Testis (tissue), 3 donors: ENCODE data around the gene ATP2B2. TPM values are rescaled to one million over a fixed set of nuclear protein-coding genes. Genes with fewer than 3 reads are reported as not detected.

Source experiments
- DNase-seq: peaks from one replicate; pipeline ENCODE4 v3.0.0-alpha.2; 2019
- H3K27ac ChIP-seq, 2 donors: fragments of 200-600 bp; sonication (generic); one replicate each; pipeline ENCODE4 v1.5.1; 2019
- H3K27me3 ChIP-seq: fragments of 200-600 bp; sonication (generic); one replicate; pipeline ENCODE4 v1.5.1; 2019
- H3K36me3 ChIP-seq: fragments of 200-600 bp; sonication (generic); one replicate; pipeline ENCODE4 v1.5.1; 2017; ENCODE audit warnings: low read depth; ENCODE audit errors: missing control alignments
- H3K4me1 ChIP-seq: fragments of 200-600 bp; sonication (generic); one replicate; pipeline ENCODE4 v1.5.1; 2019
- H3K4me3 ChIP-seq, 2 donors: fragments of 200-600 bp; sonication (generic); one replicate each; pipeline ENCODE4 v1.5.1; 2017 to 2019
- H3K9me3 ChIP-seq: fragments of 200-600 bp; sonication (generic); one replicate; pipeline ENCODE4 v1.5.1; 2017
- CTCF ChIP-seq, 3 experiments: fragments of 450-650 bp in 2 of 3; fragments of 200-600 bp in 1 of 3; sonication (generic) in 1 of 3; IDR thresholded peaks; one replicate each; pipeline ENCODE4 v1.5.1; 2016 to 2019; ENCODE audit warnings: antibody characterized with exemption in 3 of 3, mild to moderate bottlenecking in 2 of 3, moderate library complexity in 1 of 3
- POLR2A ChIP-seq: fragments of 450-650 bp; IDR thresholded peaks from one replicate; pipeline ENCODE4 v1.6.1; 2017; ENCODE audit warnings: antibody characterized with exemption, mild to moderate bottlenecking, moderate library complexity
- WGBS, 2 donors: methylation state at CpG; one replicate each; pipeline ENCODE4 v1.1.5; 2018; 5-methylcytosine and 5-hydroxymethylcytosine counted together
- intact Hi-C: fragments of 100-400 bp; cut with DNase I; formaldehyde crosslinking; loops from one replicate; pipeline ENCODE4 v1.15.1; 2023; ENCODE audit warnings: low total_unique reads
- polyA plus RNA-seq: library from polyadenylated mRNA; stranded (reverse); fragments of 350-450 nt; fragmentation: Illumina TruSeq; extraction: RNeasy Lipid Tissue Mini Kit (QIAGEN cat#74804); gene quantifications from one replicate; pipeline ENCODE4 v1.2.3, GENCODE V29; 2014; ENCODE audit warnings: low read depth, low replicate concordance; ENCODE audit not compliant: insufficient read depth
- total RNA-seq, 2 donors: library from RNA; depleted of rRNA; stranded (reverse); fragments of >200 nt; gene quantifications; one replicate each; pipeline ENCODE4 v1.2.3, GENCODE V29; 2016

The ATP2B2 gene
- total and polyA plus RNA-seq, 3 donors from 2014 or later: 1.1 to 2.9 (median 1.8) TPM

- no peak for DNase-seq
- intact Hi-C loops: no loop called here
- 52 to 76% methylated on average over 14 of the region's 14 CpGs for WGBS, 2 donors
- Histone ChIP-seq H3K27ac (no peak overlapping the region), H3K9me3 (no peaks in the 10 kb centered on the region), H3K4me3 (no peak overlapping the region), H3K27me3 (no peaks in the 10 kb centered on the region), H3K4me1 (no peaks in the 10 kb centered on the region), H3K36me3 (no peaks in the 10 kb centered on the region)
- TF ChIP-seq CTCF (IDR thresholded peaks at IDR 0.05) (no peak), POLR2A (no peak)
Measured at GRCh38 chr3:10516544-10517452, 11.4 kb upstream of the ATP2B2 start.

- 63 to 72% methylated on average over 7 of the region's 7 CpGs for WGBS, 2 donors
- intact Hi-C loops: no loop called here
- no peaks in the 10 kb centered on the region for H3K36me3 ChIP-seq
- H3K4me1 ChIP-seq: no peaks in the 10 kb centered on the region
- no peak overlapping the region for H3K4me3 ChIP-seq
- TF ChIP-seq POLR2A: no peak
- no peak for TF ChIP-seq CTCF (IDR thresholded peaks at IDR 0.05)
- no peak for DNase-seq
- no peaks in the 10 kb centered on the region for H3K27me3 ChIP-seq
- H3K9me3 ChIP-seq: no peaks in the 10 kb centered on the region
- H3K27ac ChIP-seq: no peak overlapping the region
Measured at GRCh38 chr3:10515884-10516495, 10.6 kb upstream of the ATP2B2 start.

- no peaks in the 10 kb centered on the region for H3K36me3 ChIP-seq
- 81 to 87% methylated on average over 3 of the region's 3 CpGs for WGBS, 2 donors
- H3K9me3 ChIP-seq: no peaks in the 10 kb centered on the region
- H3K4me1 ChIP-seq: no peaks in the 10 kb centered on the region
- intact Hi-C loops: no loop called here
- no peak for DNase-seq
- no peaks in the 10 kb centered on the region for H3K27me3 ChIP-seq
- H3K27ac ChIP-seq: no peak overlapping the region
- TF ChIP-seq CTCF (IDR thresholded peaks at IDR 0.05): no peak
- H3K4me3 ChIP-seq: no peak overlapping the region
Measured at GRCh38 chr3:10515396-10515795, 10.0 kb upstream of the ATP2B2 start.

- Histone ChIP-seq H3K9me3 (no peaks in the 10 kb centered on the region), H3K4me1 (no peaks in the 10 kb centered on the region), H3K27ac (no peak overlapping the region), H3K36me3 (no peaks in the 10 kb centered on the region), H3K4me3 (no peak overlapping the region), H3K27me3 (no peaks in the 10 kb centered on the region)
- intact Hi-C loops: no loop called here
- DNase-seq: no peak
- TF ChIP-seq CTCF (IDR thresholded peaks at IDR 0.05): no peak
- TF ChIP-seq POLR2A: no peak
- 74 to 88% methylated on average over 6 to 8 of the region's 8 CpGs for WGBS, 2 donors
Measured at GRCh38 chr3:10514407-10515069, 9.2 kb upstream of the ATP2B2 start.
